KMS-11 (cell line): ENCODE results near the gene WDR38.

ENCODE experiments used
- H2AFZ ChIP-seq: fragments of 200-600 bp; sonication (generic); 2 replicates; pipeline ENCODE4 v1.6.1; 2016; ENCODE audit warnings: antibody characterized with exemption, mixed run types, low read depth
- H3K27ac ChIP-seq: fragments of 200-600 bp; sonication (generic); 2 replicates; pipeline ENCODE4 v1.6.1; 2016; ENCODE audit warnings: mild to moderate bottlenecking, mixed run types
- H3K27me3 ChIP-seq: fragments of 200-600 bp; sonication (generic); 2 replicates; pipeline ENCODE4 v1.6.1; 2017; ENCODE audit warnings: mild to moderate bottlenecking, low read depth, mixed run types, moderate library complexity; ENCODE audit not compliant: insufficient read depth
- H3K36me3 ChIP-seq: fragments of 200-600 bp; sonication (generic); 2 replicates; pipeline ENCODE4 v1.6.1; 2017; ENCODE audit warnings: mild to moderate bottlenecking, mixed run types; ENCODE audit not compliant: insufficient read depth
- H3K4me1 ChIP-seq: fragments of 200-600 bp; sonication (generic); 2 replicates; pipeline ENCODE4 v1.6.1; 2016; ENCODE audit warnings: mild to moderate bottlenecking, low read depth, mixed run types; ENCODE audit not compliant: poor library complexity, severe bottlenecking
- H3K4me2 ChIP-seq: fragments of 200-600 bp; sonication (generic); 2 replicates; pipeline ENCODE4 v1.7.0; 2016; ENCODE audit warnings: mild to moderate bottlenecking, mixed run types
- H3K4me3 ChIP-seq: fragments of 200-600 bp; sonication (generic); IDR thresholded peaks from 2 replicates; pipeline ENCODE4 v1.6.1; 2017; ENCODE audit warnings: low read depth, low read length, mixed read lengths; ENCODE audit not compliant: insufficient read depth
- H3K79me2 ChIP-seq: fragments of 200-600 bp; sonication (generic); 2 replicates; pipeline ENCODE4 v1.6.1; 2016; ENCODE audit warnings: low read depth, mixed run types; ENCODE audit not compliant: insufficient read depth
- H3K9ac ChIP-seq: fragments of 200-600 bp; sonication (generic); 2 replicates; pipeline ENCODE4 v1.6.1; 2016; ENCODE audit warnings: mild to moderate bottlenecking, mixed run types
- H4K20me1 ChIP-seq: fragments of 200-600 bp; sonication (generic); 2 replicates; pipeline ENCODE4 v1.6.1; 2016; ENCODE audit warnings: mild to moderate bottlenecking, mixed run types; ENCODE audit not compliant: insufficient read depth
- TF ChIP-seq, protein P1 (sequence below): fragments of 200-600 bp; sonication (generic); conservative IDR thresholded peaks from 2 replicates; pipeline ENCODE4 v1.6.1; 2017; ENCODE audit warnings: low read depth, mild to moderate bottlenecking, antibody characterized with exemption, low read length, moderate library complexity, mixed read lengths

The WDR38 gene

DNA sequence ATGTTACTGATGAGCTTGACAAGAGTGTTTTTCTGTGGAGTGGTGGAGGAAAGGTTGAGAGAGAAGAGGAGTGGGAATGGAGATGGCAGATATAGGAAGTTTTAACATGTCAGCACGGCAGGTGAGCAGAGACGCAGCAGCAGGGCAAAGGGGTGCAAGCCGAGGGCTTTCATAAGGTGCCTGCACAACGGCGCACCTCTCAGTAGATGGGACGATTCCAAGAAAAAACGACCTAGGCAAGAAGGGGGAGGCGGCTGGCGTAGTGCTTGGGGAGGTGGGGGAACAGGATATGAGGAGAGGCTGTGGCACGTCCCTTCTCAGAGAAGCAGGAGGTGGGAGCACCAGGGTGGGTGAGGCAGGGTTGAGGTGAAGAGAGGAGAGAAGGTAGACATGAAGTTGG, 33.2 kb downstream of the WDR38 start:
- H3K27ac ChIP-seq = no peak overlapping the region
- TF ChIP-seq, protein P1, sequence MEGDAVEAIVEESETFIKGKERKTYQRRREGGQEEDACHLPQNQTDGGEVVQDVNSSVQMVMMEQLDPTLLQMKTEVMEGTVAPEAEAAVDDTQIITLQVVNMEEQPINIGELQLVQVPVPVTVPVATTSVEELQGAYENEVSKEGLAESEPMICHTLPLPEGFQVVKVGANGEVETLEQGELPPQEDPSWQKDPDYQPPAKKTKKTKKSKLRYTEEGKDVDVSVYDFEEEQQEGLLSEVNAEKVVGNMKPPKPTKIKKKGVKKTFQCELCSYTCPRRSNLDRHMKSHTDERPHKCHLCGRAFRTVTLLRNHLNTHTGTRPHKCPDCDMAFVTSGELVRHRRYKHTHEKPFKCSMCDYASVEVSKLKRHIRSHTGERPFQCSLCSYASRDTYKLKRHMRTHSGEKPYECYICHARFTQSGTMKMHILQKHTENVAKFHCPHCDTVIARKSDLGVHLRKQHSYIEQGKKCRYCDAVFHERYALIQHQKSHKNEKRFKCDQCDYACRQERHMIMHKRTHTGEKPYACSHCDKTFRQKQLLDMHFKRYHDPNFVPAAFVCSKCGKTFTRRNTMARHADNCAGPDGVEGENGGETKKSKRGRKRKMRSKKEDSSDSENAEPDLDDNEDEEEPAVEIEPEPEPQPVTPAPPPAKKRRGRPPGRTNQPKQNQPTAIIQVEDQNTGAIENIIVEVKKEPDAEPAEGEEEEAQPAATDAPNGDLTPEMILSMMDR = no peak
- no peaks in the 10 kb centered on the region for H3K36me3 ChIP-seq
- H2AFZ ChIP-seq = no peak overlapping the region
- H3K79me2 ChIP-seq = no peaks in the 10 kb centered on the region
- no peaks in the 10 kb centered on the region for H3K27me3 ChIP-seq
- H4K20me1 ChIP-seq = no peaks in the 10 kb centered on the region
- H3K4me2 ChIP-seq = no peak overlapping the region
- no peaks in the 10 kb centered on the region for H3K4me1 ChIP-seq
- no peak overlapping the region for H3K4me3 ChIP-seq
- H3K9ac ChIP-seq = no peak overlapping the region

DNA sequence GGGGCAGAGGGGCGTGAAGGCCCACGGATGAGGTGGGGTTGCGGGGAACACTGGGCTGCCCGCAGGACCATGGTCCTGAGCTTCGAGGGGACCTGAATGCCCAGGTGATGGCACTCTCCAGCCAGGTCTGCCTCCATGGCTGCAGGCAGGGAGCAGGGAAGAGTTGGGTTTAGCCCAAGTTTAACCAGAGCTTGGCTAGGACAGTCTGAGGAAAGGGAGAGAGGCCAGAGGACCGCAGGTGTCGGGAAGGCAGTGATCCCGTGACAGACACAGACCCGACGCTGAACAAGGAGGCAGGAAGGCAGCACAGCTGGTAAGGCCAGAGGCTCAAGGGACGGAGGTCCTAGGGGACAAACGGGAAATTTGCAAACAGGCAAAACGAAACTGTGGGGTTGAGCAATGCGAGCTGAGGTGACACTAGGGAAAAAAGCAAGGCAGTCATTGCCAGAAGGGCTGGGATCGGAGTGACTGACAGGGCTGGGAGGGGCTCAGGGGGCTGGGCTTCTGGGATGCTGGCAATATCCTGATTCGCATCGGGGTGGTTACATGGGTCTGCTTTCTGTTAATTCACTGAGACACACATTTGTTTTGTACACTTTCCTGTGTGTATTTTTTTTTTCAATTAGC, 33.7 kb downstream of the WDR38 start:
- Histone ChIP-seq H3K79me2 (no peaks in the 10 kb centered on the region), H3K4me1 (no peaks in the 10 kb centered on the region), H2AFZ (no peak overlapping the region), H3K4me2 (no peak overlapping the region), H3K27me3 (no peaks in the 10 kb centered on the region), H3K4me3 (no peak overlapping the region), H3K27ac (no peak overlapping the region), H4K20me1 (no peaks in the 10 kb centered on the region), H3K9ac (no peak overlapping the region), H3K36me3 (no peaks in the 10 kb centered on the region)
- TF ChIP-seq, protein P1 = no peak

DNA sequence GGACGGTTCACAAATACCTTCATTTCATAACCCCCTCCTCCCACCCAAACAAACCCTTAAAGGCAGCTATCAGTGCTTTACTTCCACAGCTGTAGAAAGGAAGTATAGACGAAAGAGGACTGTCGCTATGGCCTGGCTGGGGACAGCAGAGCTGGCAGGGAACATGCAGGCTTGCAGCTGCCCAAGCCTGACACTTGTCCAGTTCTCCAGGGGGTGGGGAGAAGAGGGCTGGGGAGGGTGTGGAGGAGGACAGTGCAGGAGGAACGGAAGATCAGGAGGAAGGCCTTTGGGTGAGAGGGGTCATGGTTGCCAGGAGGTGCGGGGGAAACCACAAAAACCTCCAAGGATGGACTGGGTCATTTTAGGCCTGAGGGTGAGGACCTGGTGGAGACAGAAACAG, 34.6 kb downstream of the WDR38 start:
- Histone ChIP-seq H3K79me2 (no peaks in the 10 kb centered on the region), H4K20me1 (no peaks in the 10 kb centered on the region), H3K4me3 (no peak overlapping the region), H3K4me1 (no peaks in the 10 kb centered on the region), H2AFZ (no peak overlapping the region), H3K4me2 (no peak overlapping the region), H3K9ac (no peak overlapping the region), H3K36me3 (no peaks in the 10 kb centered on the region), H3K27ac (no peak overlapping the region), H3K27me3 (no peaks in the 10 kb centered on the region)
- TF ChIP-seq, protein P1 = no peak

DNA sequence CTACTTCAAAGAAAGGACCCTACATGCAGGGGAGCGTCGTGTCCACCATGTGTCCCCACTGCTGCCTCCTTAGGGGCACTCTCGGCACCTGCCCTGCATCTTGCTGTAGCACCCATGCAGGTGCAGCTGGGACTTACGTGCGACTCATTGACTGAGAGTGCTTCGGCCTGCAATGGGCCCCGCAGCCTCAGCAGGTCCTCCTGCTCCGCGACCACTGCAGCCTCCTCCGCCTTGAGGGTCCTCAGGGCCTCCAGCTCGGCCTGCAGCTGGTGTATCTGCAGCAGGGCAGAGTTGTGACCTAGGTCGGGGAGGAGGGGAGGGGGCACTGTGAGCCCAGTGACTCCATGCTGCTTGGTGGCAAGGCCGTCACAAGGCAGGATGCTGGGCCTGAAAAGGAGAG, 35.7 kb downstream of the WDR38 start:
- H2AFZ ChIP-seq = no peak overlapping the region
- TF ChIP-seq, protein P1 = no peak
- no peaks in the 10 kb centered on the region for H3K4me1 ChIP-seq
- H3K4me2 ChIP-seq = no peak overlapping the region
- no peak overlapping the region for H3K9ac ChIP-seq
- H4K20me1 ChIP-seq = no peaks in the 10 kb centered on the region
- H3K27me3 ChIP-seq = no peaks in the 10 kb centered on the region
- no peaks in the 10 kb centered on the region for H3K79me2 ChIP-seq
- no peak overlapping the region for H3K27ac ChIP-seq
- no peak overlapping the region for H3K4me3 ChIP-seq
- H3K36me3 ChIP-seq = no peaks in the 10 kb centered on the region
